ENCODE measurements around the gene NPFFR1. TPM values are rescaled to one million over a fixed set of nuclear protein-coding genes. Genes with fewer than 3 reads are reported as not detected.

Gene NPFFR1
- total and polyA plus RNA-seq, 2 experiments from 2014 or later = 0.03 to 0.05 TPM

GRCh38 chr10:70212277-70212676 lies 71.5 kb downstream of the NPFFR1 start:
- no peaks in the 10 kb centered on the region for H3K9me3 Mint-ChIP-seq
- H3K79me2 ChIP-seq (replicated peaks; ENCODE audit: insufficient read depth) = no peaks in the 10 kb centered on the region; the same call in 1 of the 2 replicates
- no peaks in the 10 kb centered on the region for H3K27me3 Mint-ChIP-seq (ENCODE audit: insufficient read depth, low read depth, poor library complexity)
- H3K4me2 ChIP-seq = no peak overlapping the region
- no peak overlapping the region for H3K4me3 Mint-ChIP-seq
- H3F3A ChIP-seq (replicated peaks; ENCODE audit: low read depth) = no peaks in the 10 kb centered on the region
- H3K36me3 ChIP-seq (ENCODE audit: insufficient read depth) = peaks cover 39% of the 10 kb centered on the region
- no peak overlapping the region for H3K27ac ChIP-seq (ENCODE audit: low read depth)
- H3K27ac Mint-ChIP-seq = no peak overlapping the region
- H3K27me3 ChIP-seq (ENCODE audit: insufficient read depth) = no peaks in the 10 kb centered on the region
- TF ChIP-seq, protein P1, sequence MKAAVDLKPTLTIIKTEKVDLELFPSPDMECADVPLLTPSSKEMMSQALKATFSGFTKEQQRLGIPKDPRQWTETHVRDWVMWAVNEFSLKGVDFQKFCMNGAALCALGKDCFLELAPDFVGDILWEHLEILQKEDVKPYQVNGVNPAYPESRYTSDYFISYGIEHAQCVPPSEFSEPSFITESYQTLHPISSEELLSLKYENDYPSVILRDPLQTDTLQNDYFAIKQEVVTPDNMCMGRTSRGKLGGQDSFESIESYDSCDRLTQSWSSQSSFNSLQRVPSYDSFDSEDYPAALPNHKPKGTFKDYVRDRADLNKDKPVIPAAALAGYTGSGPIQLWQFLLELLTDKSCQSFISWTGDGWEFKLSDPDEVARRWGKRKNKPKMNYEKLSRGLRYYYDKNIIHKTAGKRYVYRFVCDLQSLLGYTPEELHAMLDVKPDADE (IDR thresholded peaks at IDR 0.05) = no peak
- H2AFZ ChIP-seq = no peak overlapping the region
- H3K4me1 Mint-ChIP-seq = no peaks in the 10 kb centered on the region
- ATAC-seq (no peak), DNase-seq (ENCODE audit: low spot score) (no peak)
- H3K36me3 Mint-ChIP-seq (ENCODE audit: low read depth) = peaks cover 58% of the 10 kb centered on the region
- no peak overlapping the region for H3K4me3 ChIP-seq
- no peaks in the 10 kb centered on the region for H3K9me2 ChIP-seq (ENCODE audit: insufficient read depth)
- peaks cover 16% of the 10 kb centered on the region; the same call in 1 of the 2 replicates for H4K20me1 ChIP-seq (replicated peaks; ENCODE audit: insufficient read depth)
- no peaks in the 10 kb centered on the region for H3K4me1 ChIP-seq (ENCODE audit: insufficient read depth)

- H3K4me2 ChIP-seq = no peak overlapping the region
- H3K4me1 ChIP-seq (ENCODE audit: insufficient read depth) = no peaks in the 10 kb centered on the region
- no peak for DNase-seq (ENCODE audit: low spot score)
- H3K27me3 Mint-ChIP-seq (ENCODE audit: insufficient read depth, low read depth, poor library complexity) = peaks cover 1% of the 10 kb centered on the region
- H2AFZ ChIP-seq = no peak overlapping the region
- no peaks in the 10 kb centered on the region for H3K4me1 Mint-ChIP-seq
- peaks cover 42% of the 10 kb centered on the region for H3K36me3 ChIP-seq (ENCODE audit: insufficient read depth)
- no peak overlapping the region for H3K27ac Mint-ChIP-seq
- no peaks in the 10 kb centered on the region for H3K9me3 Mint-ChIP-seq
- no peaks in the 10 kb centered on the region for H3K9me2 ChIP-seq (ENCODE audit: insufficient read depth)
- H3K27me3 ChIP-seq (ENCODE audit: insufficient read depth) = no peaks in the 10 kb centered on the region
- H4K20me1 ChIP-seq (replicated peaks; ENCODE audit: insufficient read depth) = peaks cover 6% of the 10 kb centered on the region; the same call in 1 of the 2 replicates
- no peak overlapping the region for H3K4me3 Mint-ChIP-seq
- no peaks in the 10 kb centered on the region for H3K79me2 ChIP-seq (replicated peaks; ENCODE audit: insufficient read depth)
- H3K36me3 Mint-ChIP-seq (ENCODE audit: low read depth) = peaks cover 65% of the 10 kb centered on the region
- H3K4me3 ChIP-seq = no peak overlapping the region
- no peak for ATAC-seq
- H3F3A ChIP-seq (replicated peaks; ENCODE audit: low read depth) = no peaks in the 10 kb centered on the region
- no peak overlapping the region for H3K27ac ChIP-seq (ENCODE audit: low read depth)
- no peak for TF ChIP-seq ZNF331 (CRISPR knock-in tag; IDR thresholded peaks at IDR 0.05; ENCODE audit: low read depth)
- TF ChIP-seq POLR2AphosphoS5 (IDR thresholded peaks at IDR 0.05; ENCODE audit: low read depth) = no peak
- no peak for TF ChIP-seq EZH2 (IDR thresholded peaks at IDR 0.05; ENCODE audit: low read depth, unreplicated experiment)
- TF ChIP-seq, protein P1 (IDR thresholded peaks at IDR 0.05) = no peak
- TF ChIP-seq EZH2phosphoT487 (IDR thresholded peaks at IDR 0.05; ENCODE audit: unreplicated experiment) = no peak
- TF ChIP-seq JUNB (IDR thresholded peaks at IDR 0.05; ENCODE audit: unreplicated experiment) = no peak
Measured at GRCh38 chr10:70206762-70207161, 77.0 kb downstream of the NPFFR1 start.

DNA sequence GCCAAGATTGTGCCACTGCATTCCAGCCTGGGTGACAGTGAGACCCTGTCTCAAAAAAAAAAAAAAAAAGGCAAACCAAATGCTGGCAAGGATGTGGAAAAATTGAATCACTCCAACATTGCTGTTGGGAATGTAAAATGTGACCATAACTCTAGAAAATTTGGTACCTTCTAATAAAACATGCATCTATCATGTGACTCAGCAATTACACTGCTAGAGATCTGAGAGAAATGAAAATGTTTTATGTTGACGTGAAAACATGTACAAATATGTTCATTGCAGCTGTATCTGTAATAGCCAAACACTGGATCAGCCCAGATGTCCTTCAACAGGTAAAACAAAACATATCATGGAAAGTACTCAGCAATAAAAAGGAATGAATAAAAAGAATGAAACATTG lies 82.7 kb downstream of the NPFFR1 start:
- Histone ChIP-seq H3F3A (replicated peaks; ENCODE audit: low read depth) (no peaks in the 10 kb centered on the region), H3K4me2 (no peak overlapping the region), H3K36me3 (ENCODE audit: insufficient read depth) (peaks cover 27% of the 10 kb centered on the region), H3K27me3 (ENCODE audit: insufficient read depth) (no peaks in the 10 kb centered on the region), H3K9me2 (ENCODE audit: insufficient read depth) (no peaks in the 10 kb centered on the region), H3K27ac (ENCODE audit: low read depth) (no peak overlapping the region), H3K4me3 (no peak overlapping the region), H3K79me2 (replicated peaks; ENCODE audit: insufficient read depth) (no peaks in the 10 kb centered on the region), H4K20me1 (replicated peaks; ENCODE audit: insufficient read depth) (no peaks in the 10 kb centered on the region), H2AFZ (no peak overlapping the region), H3K4me1 (ENCODE audit: insufficient read depth) (no peaks in the 10 kb centered on the region)
- DNase-seq (ENCODE audit: low spot score) (no peak), ATAC-seq (no peak)
- no peaks in the 10 kb centered on the region for H3K9me3 Mint-ChIP-seq
- no peak overlapping the region for H3K4me3 Mint-ChIP-seq
- H3K27me3 Mint-ChIP-seq (ENCODE audit: insufficient read depth, low read depth, poor library complexity) = peaks cover 1% of the 10 kb centered on the region
- no peak for TF ChIP-seq EZH2 (IDR thresholded peaks at IDR 0.05; ENCODE audit: low read depth, unreplicated experiment)
- no peak for TF ChIP-seq POLR2AphosphoS5 (IDR thresholded peaks at IDR 0.05; ENCODE audit: low read depth)
- H3K27ac Mint-ChIP-seq = no peak overlapping the region
- H3K4me1 Mint-ChIP-seq = no peaks in the 10 kb centered on the region
- H3K36me3 Mint-ChIP-seq (ENCODE audit: low read depth) = peaks cover 44% of the 10 kb centered on the region
